ENCODE results near the gene LRFN4. TPM values are rescaled to one million over a fixed set of nuclear protein-coding genes. Genes with fewer than 3 reads are reported as not detected.

Gene LRFN4
- total and polyA plus RNA-seq, 2 of the 13 experiments (the other 11 are each of a cell fraction or from before 2014, with no cell fraction given) = 1.3 to 6.8 TPM

DNA sequence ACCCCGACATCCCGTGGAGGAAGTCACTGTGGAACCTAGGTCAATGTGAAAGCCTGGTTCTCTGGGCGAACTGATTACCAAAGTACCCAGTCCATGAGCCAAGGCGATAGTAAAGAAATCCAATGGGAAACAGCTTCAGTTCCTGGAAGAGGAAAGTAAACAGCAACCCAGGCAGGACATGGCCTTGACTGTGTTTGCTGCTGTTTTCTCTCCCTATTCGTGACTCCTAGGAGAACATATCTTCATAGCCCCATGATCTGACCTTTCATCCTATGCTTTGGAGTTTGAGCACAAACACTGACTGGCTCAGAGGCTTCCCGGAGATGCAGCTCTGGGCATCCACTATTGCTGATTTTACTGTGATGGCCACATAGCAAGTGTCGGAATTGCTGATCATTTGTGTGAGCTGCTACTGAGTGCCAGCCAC, 45.1 kb downstream of the LRFN4 start (continued):
- TF ChIP-seq, protein P1, sequence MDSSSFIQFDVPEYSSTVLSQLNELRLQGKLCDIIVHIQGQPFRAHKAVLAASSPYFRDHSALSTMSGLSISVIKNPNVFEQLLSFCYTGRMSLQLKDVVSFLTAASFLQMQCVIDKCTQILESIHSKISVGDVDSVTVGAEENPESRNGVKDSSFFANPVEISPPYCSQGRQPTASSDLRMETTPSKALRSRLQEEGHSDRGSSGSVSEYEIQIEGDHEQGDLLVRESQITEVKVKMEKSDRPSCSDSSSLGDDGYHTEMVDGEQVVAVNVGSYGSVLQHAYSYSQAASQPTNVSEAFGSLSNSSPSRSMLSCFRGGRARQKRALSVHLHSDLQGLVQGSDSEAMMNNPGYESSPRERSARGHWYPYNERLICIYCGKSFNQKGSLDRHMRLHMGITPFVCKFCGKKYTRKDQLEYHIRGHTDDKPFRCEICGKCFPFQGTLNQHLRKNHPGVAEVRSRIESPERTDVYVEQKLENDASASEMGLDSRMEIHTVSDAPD (CRISPR knock-in tag; IDR thresholded peaks at IDR 0.05) = peak; percentile 80; the same call in 1 of the 2 replicates
- no peak; the same call in 1 of the 2 replicates for TF ChIP-seq BRCA1 (CRISPR knock-in tag; IDR thresholded peaks at IDR 0.05)
- no peak for TF ChIP-seq ZNF34 (CRISPR knock-in tag; IDR thresholded peaks at IDR 0.05; ENCODE audit: borderline replicate concordance)
- TF ChIP-seq, protein P2, sequence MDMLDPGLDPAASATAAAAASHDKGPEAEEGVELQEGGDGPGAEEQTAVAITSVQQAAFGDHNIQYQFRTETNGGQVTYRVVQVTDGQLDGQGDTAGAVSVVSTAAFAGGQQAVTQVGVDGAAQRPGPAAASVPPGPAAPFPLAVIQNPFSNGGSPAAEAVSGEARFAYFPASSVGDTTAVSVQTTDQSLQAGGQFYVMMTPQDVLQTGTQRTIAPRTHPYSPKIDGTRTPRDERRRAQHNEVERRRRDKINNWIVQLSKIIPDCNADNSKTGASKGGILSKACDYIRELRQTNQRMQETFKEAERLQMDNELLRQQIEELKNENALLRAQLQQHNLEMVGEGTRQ (IDR thresholded peaks at IDR 0.05; ENCODE audit: low read depth, low read length) = no peak
- TF ChIP-seq, protein P2 (CRISPR knock-in tag; IDR thresholded peaks at IDR 0.05; ENCODE audit: borderline replicate concordance) = no peak
- no peak for TF ChIP-seq TBX3 (IDR thresholded peaks at IDR 0.05; ENCODE audit: borderline replicate concordance)
- no peak for TF ChIP-seq HNRNPH1 (optimal IDR thresholded peaks at IDR 0.05; ENCODE audit: low read depth, low read length)
- TF ChIP-seq SOX6 (IDR thresholded peaks at IDR 0.05) = no peak
- TF ChIP-seq SOX6 (CRISPR knock-in tag; IDR thresholded peaks at IDR 0.05) = peak; percentile 93
- TF ChIP-seq NR2F1 (CRISPR knock-in tag; IDR thresholded peaks at IDR 0.05) = peak; percentile 82 to 86
- TF ChIP-seq KLF11 (CRISPR knock-in tag; IDR thresholded peaks at IDR 0.05) = no peak
- no peak for TF ChIP-seq REL (CRISPR knock-in tag; conservative IDR thresholded peaks at IDR 0.05)
- TF ChIP-seq, protein P3, sequence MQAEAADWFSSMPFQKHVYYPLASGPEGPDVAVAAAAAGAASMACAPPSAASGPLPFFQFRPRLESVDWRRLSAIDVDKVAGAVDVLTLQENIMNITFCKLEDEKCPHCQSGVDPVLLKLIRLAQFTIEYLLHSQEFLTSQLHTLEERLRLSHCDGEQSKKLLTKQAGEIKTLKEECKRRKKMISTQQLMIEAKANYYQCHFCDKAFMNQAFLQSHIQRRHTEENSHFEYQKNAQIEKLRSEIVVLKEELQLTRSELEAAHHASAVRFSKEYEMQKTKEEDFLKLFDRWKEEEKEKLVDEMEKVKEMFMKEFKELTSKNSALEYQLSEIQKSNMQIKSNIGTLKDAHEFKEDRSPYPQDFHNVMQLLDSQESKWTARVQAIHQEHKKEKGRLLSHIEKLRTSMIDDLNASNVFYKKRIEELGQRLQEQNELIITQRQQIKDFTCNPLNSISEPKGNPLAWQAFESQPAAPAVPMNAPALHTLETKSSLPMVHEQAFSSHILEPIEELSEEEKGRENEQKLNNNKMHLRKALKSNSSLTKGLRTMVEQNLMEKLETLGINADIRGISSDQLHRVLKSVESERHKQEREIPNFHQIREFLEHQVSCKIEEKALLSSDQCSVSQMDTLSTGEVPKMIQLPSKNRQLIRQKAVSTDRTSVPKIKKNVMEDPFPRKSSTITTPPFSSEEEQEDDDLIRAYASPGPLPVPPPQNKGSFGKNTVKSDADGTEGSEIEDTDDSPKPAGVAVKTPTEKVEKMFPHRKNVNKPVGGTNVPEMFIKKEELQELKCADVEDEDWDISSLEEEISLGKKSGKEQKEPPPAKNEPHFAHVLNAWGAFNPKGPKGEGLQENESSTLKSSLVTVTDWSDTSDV (CRISPR knock-in tag; IDR thresholded peaks at IDR 0.05) = no peak
- TF ChIP-seq, protein P4, sequence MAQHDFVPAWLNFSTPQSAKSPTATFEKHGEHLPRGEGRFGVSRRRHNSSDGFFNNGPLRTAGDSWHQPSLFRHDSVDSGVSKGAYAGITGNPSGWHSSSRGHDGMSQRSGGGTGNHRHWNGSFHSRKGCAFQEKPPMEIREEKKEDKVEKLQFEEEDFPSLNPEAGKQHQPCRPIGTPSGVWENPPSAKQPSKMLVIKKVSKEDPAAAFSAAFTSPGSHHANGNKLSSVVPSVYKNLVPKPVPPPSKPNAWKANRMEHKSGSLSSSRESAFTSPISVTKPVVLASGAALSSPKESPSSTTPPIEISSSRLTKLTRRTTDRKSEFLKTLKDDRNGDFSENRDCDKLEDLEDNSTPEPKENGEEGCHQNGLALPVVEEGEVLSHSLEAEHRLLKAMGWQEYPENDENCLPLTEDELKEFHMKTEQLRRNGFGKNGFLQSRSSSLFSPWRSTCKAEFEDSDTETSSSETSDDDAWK (CRISPR knock-in tag; IDR thresholded peaks at IDR 0.05) = no peak
- no peak for TF ChIP-seq ZNF672 (CRISPR knock-in tag; IDR thresholded peaks at IDR 0.05)
- no peak for TF ChIP-seq JDP2 (CRISPR knock-in tag; IDR thresholded peaks at IDR 0.05; ENCODE audit: borderline replicate concordance)
- TF ChIP-seq POLR2AphosphoS2 (IDR thresholded peaks at IDR 0.05; ENCODE audit: low read depth, low read length) = no peak
- peak; percentile 74 for TF ChIP-seq ELF1 (CRISPR knock-in tag; IDR thresholded peaks at IDR 0.05)
- TF ChIP-seq SMAD1 (CRISPR knock-in tag; IDR thresholded peaks at IDR 0.05; ENCODE audit: borderline replicate concordance, low read depth) = no peak
- peak; percentile 96 for TF ChIP-seq MED1 (CRISPR knock-in tag; IDR thresholded peaks at IDR 0.05)
- TF ChIP-seq XBP1 (CRISPR knock-in tag; IDR thresholded peaks at IDR 0.05) = no peak
- TF ChIP-seq KLF15 (CRISPR knock-in tag; IDR thresholded peaks at IDR 0.05; ENCODE audit: borderline replicate concordance) = no peak
- peak; percentile 91 for TF ChIP-seq ETV6 (CRISPR knock-in tag; conservative IDR thresholded peaks at IDR 0.05)
- peak; percentile 56; the same call in 1 of the 2 replicates for TF ChIP-seq ZNF430 (CRISPR knock-in tag; IDR thresholded peaks at IDR 0.05)
- no peak for TF ChIP-seq NBN (conservative IDR thresholded peaks at IDR 0.05)
- TF ChIP-seq ARNT2 (CRISPR knock-in tag; IDR thresholded peaks at IDR 0.05; ENCODE audit: low read depth) = 0 out of 2 replicates have a peak, but pooled peaks have one; percentile 57
